Heart right ventricle (tissue), 16 donors: ENCODE measurements around the gene INTS1. TPM values are rescaled to one million over a fixed set of nuclear protein-coding genes. Genes with fewer than 3 reads are reported as not detected.

Source experiments
- ATAC-seq, 8 donors: fragments of 200-7000 bp; cut with Tn5 transposase; one replicate each; pipeline ENCODE4 v1.9.1; 2020; ENCODE audit warnings: mild to moderate bottlenecking in 8 of 8, moderate library complexity in 8 of 8, moderate number of reproducible peaks in 1 of 8
- DNase-seq, 2 donors: peaks; one replicate each; pipeline ENCODE4 v3.0.0-alpha.2; 2020
- H3K27ac ChIP-seq, 10 donors: fragments of 200-600 bp; sonication (generic) in 2 of 10; one replicate each; pipeline versions ENCODE4 v1.5.0 to v1.8.0; 2020 to 2022; ENCODE audit warnings: mild to moderate bottlenecking in 3 of 10
- H3K27me3 ChIP-seq, 7 donors: fragments of 200-600 bp; one replicate each; pipeline ENCODE4 v1.8.0; 2021 to 2022; ENCODE audit warnings: mild to moderate bottlenecking in 2 of 7
- H3K36me3 ChIP-seq, 9 donors: fragments of 200-600 bp; sonication (generic) in 1 of 9; one replicate each; pipeline versions ENCODE4 v1.5.0 to v1.8.0; 2020 to 2022; ENCODE audit warnings: mild to moderate bottlenecking in 2 of 9
- H3K4me1 ChIP-seq, 9 donors: fragments of 200-600 bp; sonication (generic) in 1 of 9; one replicate each; pipeline versions ENCODE4 v1.5.0 to v1.8.0; 2020 to 2022; ENCODE audit warnings: mild to moderate bottlenecking in 4 of 9
- H3K4me3 ChIP-seq, 10 donors: fragments of 200-600 bp; sonication (generic) in 2 of 10; one replicate each; pipeline versions ENCODE4 v1.5.0 to v1.8.0; 2020 to 2022; ENCODE audit warnings: mild to moderate bottlenecking in 7 of 10, moderate library complexity in 2 of 10
- H3K9me3 ChIP-seq, 11 donors: fragments of 200-600 bp in 10 of 11; sonication (generic) in 2 of 11; one replicate each; pipeline versions ENCODE4 v1.5.0 to v1.8.0; 2013 to 2022; ENCODE audit warnings: mild to moderate bottlenecking in 2 of 11, control low read depth in 1 of 11, moderate library complexity in 1 of 11
- WGBS, 2 donors: extraction: QIAGEN DNeasy Blood & Tissue Kit; methylation state at CpG; one replicate each; pipeline ENCODE4 v1.1.7; 2013; ENCODE audit warnings: inconsistent platforms in 1 of 2; 5-methylcytosine and 5-hydroxymethylcytosine counted together
- intact Hi-C, 10 donors: fragments of 100-400 bp; cut with DNase I; formaldehyde crosslinking; loops; one replicate each; pipeline versions ENCODE4 v1.11.1 to v1.14.2; 2022
- polyA plus RNA-seq, 2 donors: library from polyadenylated mRNA; stranded (reverse); fragments of 200-250 nt; gene quantifications; one replicate each; pipeline ENCODE4 v1.2.3, GENCODE V29; 2013
- total RNA-seq, 10 donors: library from RNA; stranded (reverse); fragmentation: NEBNext Ultra II Directional in 3 of 10; extraction: Animal tissue kit (Norgen Biotek cat#: 25700) in 3 of 10; gene quantifications; one replicate each; pipeline versions ENCODE4 v1.2.1 to v1.2.4, GENCODE V29; 2021 to 2023
- TF ChIP-seq, protein P1 (sequence below), 9 donors: fragments of 200-600 bp; sonication (generic) in 2 of 9; IDR thresholded peaks; one replicate each; pipeline versions ENCODE4 v1.5.0 to v1.8.0; 2021 to 2022; ENCODE audit warnings: antibody characterized with exemption in 9 of 9, mild to moderate bottlenecking in 5 of 9, moderate library complexity in 1 of 9
- donor health status: Arrhythmogenic right ventricular cardiomyopathy.
- donor health status: ischemic (EF 13 %, LVEDD 7.1; RV severe dilation, severe dysfunction).
- donor health status: healthy with polysubstance abuse.
- donor health status: DM: no; HTN: yes; CAD: no.
- donor health status: DM: no; HTN: no; CAD: no.
- donor health status: ischemic (EF 25% LVEDD 6.9; RV normal size, moderate dysfunction).
- donor health status: ischemic (EF 25% LVEDD 5.7; RV mildly dilated, moderate dysfunction).
- donor health status: healthy.
- donor health status: DM: yes; HTN: yes; CAD: no.
- donor health status: Ischemic cardiomyopathy.
- donor health status: ischemic (EF 35%, LVEDD 5.7; RV mildly dilated, moderate dysfunction).
- donor health status: nonischemic (EF 11% LVEDD 7.7; RV severe dilation, severe dysfunction).
- donor health status: DM: yes; HTN: yes; CAD: no.
- donor health status: PGD.
- donor health status: ischemic (EF 29% LVEDD 5.4; RV normal size, mild dysfunction).
- donor health status: nonischemic (EF 23%, LVEDD 6.1; RV moderate dilation, normal function).

INTS1 gene
- total and polyA plus RNA-seq, 12 donors = 41.5 to 59.4 (median 45.4) TPM

DNA sequence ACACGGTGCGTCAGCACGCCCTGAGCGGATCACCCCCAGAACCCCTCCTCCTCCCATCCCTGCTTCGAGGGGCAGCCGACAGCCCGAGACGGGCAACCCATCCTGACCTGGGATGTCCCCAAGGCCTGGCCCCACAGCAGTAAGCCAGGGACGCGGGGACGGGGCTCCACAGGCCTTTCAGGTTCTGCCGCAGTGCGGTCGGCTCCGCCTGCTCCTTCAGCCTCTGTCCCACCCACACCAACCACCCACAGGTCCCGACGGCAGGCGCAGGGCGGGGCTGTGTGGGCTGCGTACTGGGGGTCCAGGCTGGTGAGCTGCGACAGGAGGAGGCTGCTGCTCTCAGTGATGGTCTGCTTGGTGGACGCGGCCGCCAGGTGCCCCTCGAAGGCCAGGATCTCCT, 16.7 kb downstream of the INTS1 start:
- H3K4me1 ChIP-seq = no peaks in the 10 kb centered on the region
- DNase-seq (no peak), ATAC-seq (no peak)
- 93 to 95% methylated on average over 24 to 25 of the region's 25 CpGs for WGBS, 2 donors
- intact Hi-C loops = no loop called here
- no peaks in the 10 kb centered on the region for H3K9me3 ChIP-seq
- no peak overlapping the region for H3K4me3 ChIP-seq
- no peaks in the 10 kb centered on the region for H3K27me3 ChIP-seq
- H3K27ac ChIP-seq = no peak overlapping the region
- peaks cover 0 to 100% (median 81%) of the 10 kb centered on the region in 9 donors for H3K36me3 ChIP-seq
- TF ChIP-seq, protein P1, sequence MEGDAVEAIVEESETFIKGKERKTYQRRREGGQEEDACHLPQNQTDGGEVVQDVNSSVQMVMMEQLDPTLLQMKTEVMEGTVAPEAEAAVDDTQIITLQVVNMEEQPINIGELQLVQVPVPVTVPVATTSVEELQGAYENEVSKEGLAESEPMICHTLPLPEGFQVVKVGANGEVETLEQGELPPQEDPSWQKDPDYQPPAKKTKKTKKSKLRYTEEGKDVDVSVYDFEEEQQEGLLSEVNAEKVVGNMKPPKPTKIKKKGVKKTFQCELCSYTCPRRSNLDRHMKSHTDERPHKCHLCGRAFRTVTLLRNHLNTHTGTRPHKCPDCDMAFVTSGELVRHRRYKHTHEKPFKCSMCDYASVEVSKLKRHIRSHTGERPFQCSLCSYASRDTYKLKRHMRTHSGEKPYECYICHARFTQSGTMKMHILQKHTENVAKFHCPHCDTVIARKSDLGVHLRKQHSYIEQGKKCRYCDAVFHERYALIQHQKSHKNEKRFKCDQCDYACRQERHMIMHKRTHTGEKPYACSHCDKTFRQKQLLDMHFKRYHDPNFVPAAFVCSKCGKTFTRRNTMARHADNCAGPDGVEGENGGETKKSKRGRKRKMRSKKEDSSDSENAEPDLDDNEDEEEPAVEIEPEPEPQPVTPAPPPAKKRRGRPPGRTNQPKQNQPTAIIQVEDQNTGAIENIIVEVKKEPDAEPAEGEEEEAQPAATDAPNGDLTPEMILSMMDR (IDR thresholded peaks at IDR 0.05) = no peak

DNA sequence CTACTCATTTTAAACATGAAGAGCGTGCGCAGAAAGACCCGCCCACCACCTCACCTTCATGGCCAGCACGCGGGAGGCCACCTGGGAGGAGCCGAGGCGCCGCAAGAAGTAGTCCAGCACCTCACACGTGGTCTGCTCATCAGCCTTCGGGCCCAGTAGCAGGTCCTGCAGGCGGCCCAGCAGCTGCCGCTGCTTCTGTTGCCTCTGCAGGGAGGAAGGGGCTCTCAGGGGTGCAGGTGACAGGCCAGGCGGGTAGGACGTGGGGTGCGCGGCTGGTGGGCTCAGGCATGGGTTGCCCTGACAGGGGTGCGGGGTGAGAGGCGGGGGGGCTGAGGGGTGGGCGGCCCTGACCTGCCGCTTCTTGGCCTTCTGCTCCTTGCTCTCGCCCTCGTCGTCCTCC, 17.6 kb downstream of the INTS1 start:
- H3K27me3 ChIP-seq = no peaks in the 10 kb centered on the region
- intact Hi-C loops = no loop called here
- no peaks in the 10 kb centered on the region for H3K9me3 ChIP-seq
- WGBS, 2 donors = 94 to 97% methylated on average over 22 to 23 of the region's 23 CpGs
- no peak overlapping the region for H3K4me3 ChIP-seq
- no peak for ATAC-seq
- no peak for DNase-seq
- peaks cover 0 to 100% (median 81%) of the 10 kb centered on the region in 9 donors for H3K36me3 ChIP-seq
- H3K27ac ChIP-seq = no peak overlapping the region
- H3K4me1 ChIP-seq = no peaks in the 10 kb centered on the region
- TF ChIP-seq, protein P1 (IDR thresholded peaks at IDR 0.05) = no peak

DNA sequence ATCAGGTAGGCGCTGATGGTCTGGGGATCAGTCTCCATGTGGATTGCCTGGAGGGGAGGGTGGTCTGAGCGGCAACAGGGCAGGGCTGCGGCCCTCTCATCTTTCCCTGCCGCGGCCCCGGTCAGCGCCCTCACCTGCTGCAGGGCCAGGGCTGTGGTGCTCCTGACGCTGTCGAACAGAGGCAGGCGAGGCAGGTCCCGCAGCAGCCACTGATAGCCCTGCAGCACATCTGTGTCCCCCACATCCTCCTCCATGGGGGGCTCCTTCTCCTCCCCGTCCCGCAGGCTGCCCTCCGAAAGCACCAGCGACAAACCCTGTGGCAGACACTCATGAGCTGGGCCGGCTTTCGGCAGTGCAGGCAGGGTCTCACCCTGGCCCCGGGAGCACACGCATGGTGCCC, 19.0 kb downstream of the INTS1 start:
- 93 to 96% methylated on average over 19 of the region's 19 CpGs for WGBS, 2 donors
- ATAC-seq = no peak

DNA sequence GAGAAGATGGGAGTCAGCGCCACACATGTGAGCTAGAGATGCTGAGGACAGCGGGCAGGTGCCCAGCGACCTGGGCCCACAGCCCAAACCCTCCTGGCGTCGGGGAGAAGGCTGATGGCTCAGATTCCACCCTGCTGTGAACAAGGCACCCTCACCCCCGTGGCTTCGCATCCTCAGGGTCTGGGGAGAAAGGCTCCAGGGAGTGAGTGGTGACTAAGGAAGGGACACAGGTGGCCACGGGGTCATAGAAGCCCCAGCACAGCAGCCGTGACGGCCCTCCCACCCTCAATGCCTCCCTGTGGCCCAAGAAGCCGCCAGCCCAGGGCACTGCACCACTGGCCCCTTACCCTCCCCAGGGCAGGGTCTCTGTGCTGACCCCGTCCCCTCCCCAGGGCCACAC, 19.6 kb downstream of the INTS1 start:
- no peak overlapping the region for H3K4me3 ChIP-seq
- H3K36me3 ChIP-seq = peaks cover 3 to 100% (median 76%) of the 10 kb centered on the region in 9 donors
- ATAC-seq = no peak
- no peak for DNase-seq
- no peaks in the 10 kb centered on the region for H3K9me3 ChIP-seq
- H3K4me1 ChIP-seq = no peaks in the 10 kb centered on the region
- H3K27me3 ChIP-seq = no peaks in the 10 kb centered on the region
- H3K27ac ChIP-seq = no peak overlapping the region
- TF ChIP-seq, protein P1 (IDR thresholded peaks at IDR 0.05) = no peak
- intact Hi-C loops = no loop called here
- 90 to 95% methylated on average over 11 to 12 of the region's 12 CpGs for WGBS, 2 donors

More for the DNA sequence above, 19.0 kb downstream of the INTS1 start:
- no peak overlapping the region for H3K4me3 ChIP-seq
- peaks cover 0 to 100% (median 74%) of the 10 kb centered on the region in 9 donors for H3K36me3 ChIP-seq
- intact Hi-C loops = no loop called here
- no peaks in the 10 kb centered on the region for H3K4me1 ChIP-seq
- no peaks in the 10 kb centered on the region for H3K27me3 ChIP-seq
- H3K9me3 ChIP-seq = no peaks in the 10 kb centered on the region
- no peak for DNase-seq
- TF ChIP-seq, protein P1 (IDR thresholded peaks at IDR 0.05) = no peak
- no peak overlapping the region for H3K27ac ChIP-seq
